Testis (tissue), 2 donors: ENCODE measurements around the gene CRISP1.

ENCODE experiments used
- POLR2A ChIP-seq: fragments of 450-650 bp; IDR thresholded peaks from one replicate; pipeline ENCODE4 v1.6.1; 2017; ENCODE audit warnings: antibody characterized with exemption, mild to moderate bottlenecking, moderate library complexity
- TF ChIP-seq, protein P1 (sequence below), 3 experiments: fragments of 450-650 bp in 2 of 3; fragments of 200-600 bp in 1 of 3; sonication (generic) in 1 of 3; IDR thresholded peaks; one replicate each; pipeline ENCODE4 v1.5.1; 2016 to 2019; ENCODE audit warnings: antibody characterized with exemption in 3 of 3, mild to moderate bottlenecking in 2 of 3, moderate library complexity in 1 of 3

DNA sequence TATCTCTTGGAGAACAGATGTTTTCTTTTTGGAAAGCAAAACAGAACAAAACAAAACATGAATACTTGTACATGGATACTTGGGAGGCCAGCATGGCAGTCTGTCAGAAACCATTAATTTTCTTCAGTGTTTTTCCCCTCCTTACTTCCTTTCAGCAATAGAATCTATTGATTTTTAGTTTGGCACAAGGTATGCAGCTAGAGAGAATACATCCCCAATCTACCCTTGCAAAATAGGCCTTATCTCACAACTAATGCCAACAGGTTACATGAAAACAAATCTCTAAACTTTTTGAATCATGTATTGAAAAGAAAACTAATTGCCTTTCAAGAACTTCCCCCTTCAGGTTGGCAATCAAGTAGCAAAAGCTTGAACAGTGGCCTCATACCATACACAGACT is 82.1 kb downstream of the CRISP1 start:
- TF ChIP-seq, protein P1, sequence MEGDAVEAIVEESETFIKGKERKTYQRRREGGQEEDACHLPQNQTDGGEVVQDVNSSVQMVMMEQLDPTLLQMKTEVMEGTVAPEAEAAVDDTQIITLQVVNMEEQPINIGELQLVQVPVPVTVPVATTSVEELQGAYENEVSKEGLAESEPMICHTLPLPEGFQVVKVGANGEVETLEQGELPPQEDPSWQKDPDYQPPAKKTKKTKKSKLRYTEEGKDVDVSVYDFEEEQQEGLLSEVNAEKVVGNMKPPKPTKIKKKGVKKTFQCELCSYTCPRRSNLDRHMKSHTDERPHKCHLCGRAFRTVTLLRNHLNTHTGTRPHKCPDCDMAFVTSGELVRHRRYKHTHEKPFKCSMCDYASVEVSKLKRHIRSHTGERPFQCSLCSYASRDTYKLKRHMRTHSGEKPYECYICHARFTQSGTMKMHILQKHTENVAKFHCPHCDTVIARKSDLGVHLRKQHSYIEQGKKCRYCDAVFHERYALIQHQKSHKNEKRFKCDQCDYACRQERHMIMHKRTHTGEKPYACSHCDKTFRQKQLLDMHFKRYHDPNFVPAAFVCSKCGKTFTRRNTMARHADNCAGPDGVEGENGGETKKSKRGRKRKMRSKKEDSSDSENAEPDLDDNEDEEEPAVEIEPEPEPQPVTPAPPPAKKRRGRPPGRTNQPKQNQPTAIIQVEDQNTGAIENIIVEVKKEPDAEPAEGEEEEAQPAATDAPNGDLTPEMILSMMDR (IDR thresholded peaks at IDR 0.05): no peak
- no peak for TF ChIP-seq POLR2A
